Neural progenitor cell (in vitro differentiated cells): ENCODE data around the gene COP1. TPM values are rescaled to one million over a fixed set of nuclear protein-coding genes. Genes with fewer than 3 reads are reported as not detected.
A peak's percentile ranks its signal among the peaks of the same experiment; 100 is the strongest.

Experiments
- DNase-seq: peaks from one replicate; pipeline ENCODE4 v3.0.0-alpha.2; 2016; ENCODE audit warnings: low spot score
- H2AFZ ChIP-seq: fragments of 200-600 bp; sonication (generic); replicated peaks from 2 replicates; pipeline ENCODE4 v1.6.1; 2016; ENCODE audit warnings: antibody characterized with exemption
- H3F3A ChIP-seq: fragments of 200-600 bp; sonication (generic); 2 replicates; pipeline ENCODE4 v1.6.1; 2016; ENCODE audit warnings: antibody characterized with exemption, low read depth
- H3K27ac ChIP-seq: fragments of 200-600 bp; sonication (generic); 2 replicates; pipeline ENCODE4 v1.5.1; 2016; ENCODE audit warnings: mild to moderate bottlenecking
- H3K27me3 ChIP-seq: fragments of 200-600 bp; sonication (generic); 2 replicates; pipeline ENCODE4 v1.6.1; 2016; ENCODE audit warnings: mild to moderate bottlenecking, moderate library complexity
- H3K36me3 ChIP-seq: fragments of 200-600 bp; sonication (generic); 2 replicates; pipeline ENCODE4 v1.5.1; 2016
- H3K4me1 ChIP-seq: fragments of 200-600 bp; sonication (generic); 2 replicates; pipeline ENCODE4 v1.6.1; 2016; ENCODE audit warnings: mixed run types
- H3K4me2 ChIP-seq: fragments of 200-600 bp; sonication (generic); 2 replicates; pipeline ENCODE4 v1.6.1; 2016
- H3K4me3 ChIP-seq: fragments of 200-600 bp; sonication (generic); 2 replicates; pipeline ENCODE4 v1.5.1; 2016
- H3K79me2 ChIP-seq: fragments of 200-600 bp; sonication (generic); 2 replicates; pipeline ENCODE4 v1.6.1; 2016; ENCODE audit warnings: low read depth
- H3K9ac ChIP-seq: fragments of 200-600 bp; sonication (generic); 2 replicates; pipeline ENCODE4 v1.6.1; 2016
- H3K9me3 ChIP-seq: fragments of 200-600 bp; sonication (generic); 2 replicates; pipeline ENCODE4 v1.5.1; 2016; ENCODE audit warnings: low read depth
- H4K20me1 ChIP-seq: fragments of 200-600 bp; sonication (generic); 2 replicates; pipeline ENCODE4 v1.6.1; 2016; ENCODE audit warnings: low read depth
- H3K27ac Mint-ChIP-seq: 3 replicates; pipeline ENCODE4 v1.8.0; 2021; ENCODE audit warnings: mixed read lengths
- H3K27me3 Mint-ChIP-seq: 2 replicates; pipeline ENCODE4 v1.8.0; 2022; ENCODE audit warnings: low read depth, mild to moderate bottlenecking, inconsistent platforms, moderate library complexity, mixed read lengths; ENCODE audit not compliant: insufficient read depth
- H3K36me3 Mint-ChIP-seq: 3 replicates; pipeline ENCODE4 v1.8.0; 2021; ENCODE audit warnings: mixed read lengths
- H3K4me1 Mint-ChIP-seq: 3 replicates; pipeline ENCODE4 v1.8.0; 2021; ENCODE audit warnings: mixed read lengths
- H3K4me3 Mint-ChIP-seq: 3 replicates; pipeline ENCODE4 v1.8.0; 2021; ENCODE audit warnings: mild to moderate bottlenecking, moderate library complexity, mixed read lengths
- H3K9me3 Mint-ChIP-seq: 3 replicates; pipeline ENCODE4 v1.8.0; 2020; ENCODE audit warnings: mixed read lengths
- EZH2 ChIP-seq: fragments of 200-600 bp; sonication (generic); IDR thresholded peaks from 2 replicates; pipeline ENCODE4 v1.6.1; 2017; ENCODE audit warnings: antibody characterized with exemption, mild to moderate bottlenecking, moderate library complexity
- EZH2phosphoT487 ChIP-seq: fragments of 200-600 bp; sonication (generic); IDR thresholded peaks from 2 replicates; pipeline ENCODE4 v1.6.1; 2017; ENCODE audit warnings: antibody characterized with exemption
- total RNA-seq: library from RNA; depleted of rRNA; stranded (reverse); fragments of >200 nt; gene quantifications from 2 replicates; pipeline ENCODE4 v1.2.3, GENCODE V29; 2015; ENCODE audit warnings: low replicate concordance
- TF ChIP-seq, protein P1 (sequence below): fragments of 200-600 bp; sonication (generic); IDR thresholded peaks from 2 replicates; pipeline ENCODE4 v1.5.1; 2017; ENCODE audit warnings: antibody characterized with exemption, mild to moderate bottlenecking

COP1 gene
- total RNA-seq, 1 donor from 2014 or later, result 98.5 TPM

DNA sequence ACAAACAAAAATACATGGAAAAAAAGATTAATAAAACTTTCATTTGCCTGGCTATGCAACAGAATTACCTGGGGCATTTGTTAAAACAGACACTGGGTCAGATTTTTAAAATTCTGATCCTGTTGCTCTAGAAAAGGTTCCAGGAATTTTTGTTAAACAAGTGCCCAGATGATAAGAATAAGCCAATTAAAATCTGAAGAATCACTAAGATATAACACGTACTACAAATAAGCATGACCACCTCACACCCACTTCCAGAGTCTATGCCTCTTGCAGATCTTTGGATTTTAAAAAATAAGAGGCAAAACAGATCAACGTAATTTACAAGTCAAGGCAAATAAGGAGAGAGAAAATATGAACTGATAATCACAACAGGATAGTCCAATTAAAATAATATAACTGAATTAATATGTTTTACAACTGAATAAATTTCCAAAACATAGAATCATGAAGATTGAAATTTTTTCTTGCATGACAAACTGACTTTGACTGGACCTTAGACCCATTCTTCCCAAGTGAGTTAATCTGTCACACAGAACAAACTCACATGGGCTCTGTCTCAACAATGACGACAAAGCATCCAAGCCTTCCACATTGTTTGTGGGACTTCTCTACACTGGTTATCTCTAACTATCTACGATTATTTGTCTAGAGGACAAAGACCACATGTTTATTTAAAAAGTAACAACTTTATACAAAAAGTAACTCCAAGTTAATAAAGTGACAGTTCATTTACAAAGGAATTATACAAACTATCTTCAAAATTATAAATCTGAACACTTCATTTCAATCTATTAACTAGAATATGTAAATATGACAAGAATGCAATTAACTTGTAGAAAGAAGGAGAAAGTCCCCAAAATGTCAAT, 56.9 kb downstream of the COP1 start:
- Histone ChIP-seq H3K36me3 (peaks cover 13% of the 10 kb centered on the region), H3F3A (no peaks in the 10 kb centered on the region), H3K4me1 (peaks cover 5% of the 10 kb centered on the region), H3K4me2 (no peak overlapping the region), H3K9ac (no peak overlapping the region), H3K9me3 (no peaks in the 10 kb centered on the region), H2AFZ (no peak overlapping the region), H3K4me3 (no peak overlapping the region), H3K79me2 (peaks cover 57% of the 10 kb centered on the region), H3K27me3 (no peaks in the 10 kb centered on the region), H4K20me1 (no peaks in the 10 kb centered on the region), H3K27ac (no peak overlapping the region)
- TF ChIP-seq EZH2 (no peak), EZH2phosphoT487 (no peak)
- TF ChIP-seq, protein P1, sequence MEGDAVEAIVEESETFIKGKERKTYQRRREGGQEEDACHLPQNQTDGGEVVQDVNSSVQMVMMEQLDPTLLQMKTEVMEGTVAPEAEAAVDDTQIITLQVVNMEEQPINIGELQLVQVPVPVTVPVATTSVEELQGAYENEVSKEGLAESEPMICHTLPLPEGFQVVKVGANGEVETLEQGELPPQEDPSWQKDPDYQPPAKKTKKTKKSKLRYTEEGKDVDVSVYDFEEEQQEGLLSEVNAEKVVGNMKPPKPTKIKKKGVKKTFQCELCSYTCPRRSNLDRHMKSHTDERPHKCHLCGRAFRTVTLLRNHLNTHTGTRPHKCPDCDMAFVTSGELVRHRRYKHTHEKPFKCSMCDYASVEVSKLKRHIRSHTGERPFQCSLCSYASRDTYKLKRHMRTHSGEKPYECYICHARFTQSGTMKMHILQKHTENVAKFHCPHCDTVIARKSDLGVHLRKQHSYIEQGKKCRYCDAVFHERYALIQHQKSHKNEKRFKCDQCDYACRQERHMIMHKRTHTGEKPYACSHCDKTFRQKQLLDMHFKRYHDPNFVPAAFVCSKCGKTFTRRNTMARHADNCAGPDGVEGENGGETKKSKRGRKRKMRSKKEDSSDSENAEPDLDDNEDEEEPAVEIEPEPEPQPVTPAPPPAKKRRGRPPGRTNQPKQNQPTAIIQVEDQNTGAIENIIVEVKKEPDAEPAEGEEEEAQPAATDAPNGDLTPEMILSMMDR, result no peak
- DNase-seq, result peak; percentile 14
- Mint-ChIP-seq H3K27me3 (no peaks in the 10 kb centered on the region), H3K4me1 (no peaks in the 10 kb centered on the region), H3K27ac (no peak overlapping the region), H3K36me3 (peaks cover 51% of the 10 kb centered on the region), H3K4me3 (no peak overlapping the region), H3K9me3 (no peaks in the 10 kb centered on the region)

DNA sequence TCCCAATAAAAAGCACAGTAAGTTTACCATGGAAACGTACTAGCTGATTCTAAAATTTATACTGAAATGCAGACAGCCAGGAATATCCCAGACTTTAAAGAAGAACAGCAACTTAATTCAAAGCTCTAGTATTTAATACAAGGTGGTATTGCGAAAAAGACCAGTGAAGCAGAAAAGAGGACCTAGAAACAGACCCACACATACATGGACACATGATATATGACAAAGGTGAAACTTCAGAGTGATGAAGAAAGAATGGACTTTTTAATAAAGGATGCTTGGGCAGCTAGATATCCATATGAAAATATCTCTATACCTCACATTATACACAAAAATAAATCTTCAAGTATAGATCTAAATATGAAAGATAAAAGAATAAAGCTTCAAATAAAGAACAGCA, 62.6 kb downstream of the COP1 start:
- Mint-ChIP-seq H3K36me3 (peaks cover 42% of the 10 kb centered on the region), H3K4me3 (no peak overlapping the region)
- H3K79me2 ChIP-seq, result peaks cover 89% of the 10 kb centered on the region

DNA sequence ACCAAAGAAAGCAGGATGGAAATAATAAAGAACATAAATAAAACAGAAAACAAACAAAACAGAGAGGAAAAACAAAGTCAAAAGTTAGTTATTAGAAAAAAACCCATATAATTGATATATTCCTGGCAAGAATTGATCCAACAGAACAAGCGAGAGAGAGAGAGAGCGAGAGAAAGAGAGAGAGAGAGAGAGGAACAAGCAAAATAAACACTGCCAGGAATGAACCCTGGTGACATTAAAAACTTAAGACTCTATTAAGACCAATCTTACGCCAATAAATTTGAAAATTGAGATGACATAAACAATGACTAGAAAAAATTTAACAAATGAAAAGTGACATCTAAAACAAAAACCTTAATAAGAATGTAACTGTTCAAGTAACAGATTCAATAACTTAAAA, 64.1 kb downstream of the COP1 start:
- Histone ChIP-seq H3K27ac (no peak overlapping the region), H3K4me3 (no peak overlapping the region), H3K9ac (no peak overlapping the region), H2AFZ (no peak overlapping the region), H3K4me1 (no peaks in the 10 kb centered on the region), H3K36me3 (peaks cover 10% of the 10 kb centered on the region), H3K4me2 (no peak overlapping the region), H3F3A (no peaks in the 10 kb centered on the region), H3K9me3 (peaks cover 6% of the 10 kb centered on the region), H3K79me2 (peaks cover 92% of the 10 kb centered on the region), H3K27me3 (no peaks in the 10 kb centered on the region), H4K20me1 (peaks cover 12% of the 10 kb centered on the region)
- TF ChIP-seq EZH2phosphoT487, result no peak
- TF ChIP-seq, protein P1, result no peak
- no peak for TF ChIP-seq EZH2
- Mint-ChIP-seq H3K4me1 (no peaks in the 10 kb centered on the region), H3K4me3 (no peak overlapping the region), H3K27me3 (no peaks in the 10 kb centered on the region), H3K27ac (no peak overlapping the region), H3K36me3 (peaks cover 39% of the 10 kb centered on the region), H3K9me3 (peaks cover 6% of the 10 kb centered on the region)
- DNase-seq, result no peak

More for the DNA sequence above, 62.6 kb downstream of the COP1 start:
- DNase-seq, result no peak
- Histone ChIP-seq H3K4me1 (no peaks in the 10 kb centered on the region), H3K9ac (no peak overlapping the region), H3K4me3 (no peak overlapping the region), H3K27ac (no peak overlapping the region), H2AFZ (no peak overlapping the region), H3K9me3 (peaks cover 6% of the 10 kb centered on the region), H3K36me3 (peaks cover 13% of the 10 kb centered on the region), H3K4me2 (no peak overlapping the region), H4K20me1 (no peaks in the 10 kb centered on the region), H3F3A (no peaks in the 10 kb centered on the region), H3K27me3 (no peaks in the 10 kb centered on the region)
- TF ChIP-seq, protein P1, result no peak
- TF ChIP-seq EZH2phosphoT487 (no peak), EZH2 (no peak)
- Mint-ChIP-seq H3K4me1 (no peaks in the 10 kb centered on the region), H3K9me3 (peaks cover 6% of the 10 kb centered on the region), H3K27me3 (no peaks in the 10 kb centered on the region), H3K27ac (no peak overlapping the region)
